Fibroblast of villous mesenchyme (primary cell): ENCODE results near the gene SLC25A13. TPM values are rescaled to one million over a fixed set of nuclear protein-coding genes. Genes with fewer than 3 reads are reported as not detected.
A peak's percentile ranks its signal among the peaks of the same experiment; 100 is the strongest.
"Not testable (repeated sequence)": the region's sequence is repeated elsewhere in the genome, so short reads cannot be mapped to it uniquely, and the experiment has no call there.

Experiments
- DNase-seq: peaks from one replicate; pipeline ENCODE4 v3.0.0-alpha.2; 2010; ENCODE audit warnings: low read depth
- H3K4me3 ChIP-seq: 2 replicates; pipeline ENCODE4 v1.5.1; 2011; ENCODE audit warnings: low read depth, mild to moderate bottlenecking, low read length
- total RNA-seq: library from RNA; depleted of rRNA; stranded (reverse); fragments of >200 nt; gene quantifications from 2 replicates; pipeline ENCODE4 v1.2.3, GENCODE V29; 2012
- TF ChIP-seq, protein P1 (sequence below): IDR thresholded peaks from 2 replicates; pipeline ENCODE4 v1.5.1; 2012; ENCODE audit warnings: low read depth, mild to moderate bottlenecking, low read length; ENCODE audit not compliant: insufficient read depth

Gene SLC25A13
- total RNA-seq, 1 donor = 22.5 TPM

DNA sequence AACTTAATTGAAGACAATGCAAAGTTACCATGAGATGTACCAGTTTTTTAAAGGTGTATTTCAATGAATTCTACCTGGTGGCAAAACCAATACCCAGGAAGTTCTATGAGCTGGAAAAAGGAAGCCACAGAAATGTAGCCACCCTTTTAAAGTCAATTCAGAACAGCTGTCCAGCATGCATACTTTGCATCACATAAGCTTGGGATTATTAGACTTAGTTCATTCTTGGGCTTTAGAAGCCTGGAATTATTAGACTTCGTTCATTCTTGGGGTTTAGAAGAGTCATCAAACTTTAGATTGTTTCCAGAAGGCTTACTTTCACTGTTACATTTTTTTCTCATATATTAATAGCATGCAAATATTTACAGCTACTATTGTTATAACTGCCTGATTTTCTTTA is 20.9 kb downstream of the SLC25A13 start:
- no peak overlapping the region for H3K4me3 ChIP-seq
- DNase-seq = peak; percentile 79
- TF ChIP-seq, protein P1, sequence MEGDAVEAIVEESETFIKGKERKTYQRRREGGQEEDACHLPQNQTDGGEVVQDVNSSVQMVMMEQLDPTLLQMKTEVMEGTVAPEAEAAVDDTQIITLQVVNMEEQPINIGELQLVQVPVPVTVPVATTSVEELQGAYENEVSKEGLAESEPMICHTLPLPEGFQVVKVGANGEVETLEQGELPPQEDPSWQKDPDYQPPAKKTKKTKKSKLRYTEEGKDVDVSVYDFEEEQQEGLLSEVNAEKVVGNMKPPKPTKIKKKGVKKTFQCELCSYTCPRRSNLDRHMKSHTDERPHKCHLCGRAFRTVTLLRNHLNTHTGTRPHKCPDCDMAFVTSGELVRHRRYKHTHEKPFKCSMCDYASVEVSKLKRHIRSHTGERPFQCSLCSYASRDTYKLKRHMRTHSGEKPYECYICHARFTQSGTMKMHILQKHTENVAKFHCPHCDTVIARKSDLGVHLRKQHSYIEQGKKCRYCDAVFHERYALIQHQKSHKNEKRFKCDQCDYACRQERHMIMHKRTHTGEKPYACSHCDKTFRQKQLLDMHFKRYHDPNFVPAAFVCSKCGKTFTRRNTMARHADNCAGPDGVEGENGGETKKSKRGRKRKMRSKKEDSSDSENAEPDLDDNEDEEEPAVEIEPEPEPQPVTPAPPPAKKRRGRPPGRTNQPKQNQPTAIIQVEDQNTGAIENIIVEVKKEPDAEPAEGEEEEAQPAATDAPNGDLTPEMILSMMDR = no peak

DNA sequence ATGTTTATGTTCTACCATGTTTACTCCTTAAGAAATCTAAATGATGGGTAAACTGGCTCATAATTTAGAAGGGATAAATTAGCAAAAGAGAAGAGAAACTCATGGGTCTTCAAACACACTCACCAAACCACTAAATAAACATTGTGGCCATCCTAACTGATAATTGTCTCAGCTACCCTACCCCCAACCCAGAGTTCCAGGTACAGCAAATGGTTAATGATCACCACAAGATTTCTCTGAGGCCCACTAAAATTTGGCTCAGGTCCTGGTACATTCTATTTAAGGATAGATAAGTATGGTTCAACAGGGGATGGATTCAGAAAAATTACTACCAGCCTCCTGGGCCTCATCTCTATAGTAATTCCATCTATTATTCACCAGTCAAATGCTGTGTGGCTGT is 21.4 kb downstream of the SLC25A13 start:
- DNase-seq = peak; percentile 67
- H3K4me3 ChIP-seq = no peak overlapping the region
- TF ChIP-seq, protein P1 = no peak

DNA sequence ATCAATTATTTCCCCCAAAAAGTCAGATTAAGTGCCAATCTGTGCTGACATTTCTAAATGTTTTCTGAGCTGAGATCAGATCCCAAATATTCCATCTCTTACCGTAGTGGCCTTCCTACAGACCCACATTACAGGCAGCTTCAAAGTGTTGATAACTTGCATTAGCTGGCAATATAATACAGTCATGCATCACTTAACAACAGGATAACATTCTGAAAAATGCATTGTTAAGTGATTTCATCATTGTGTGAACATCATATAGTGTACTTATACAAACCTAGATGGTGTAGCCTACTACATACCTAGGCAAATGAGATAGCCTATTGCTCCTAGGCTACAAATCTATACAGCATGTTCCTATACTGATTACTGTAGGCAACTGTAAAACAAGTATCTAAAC is 22.4 kb downstream of the SLC25A13 start:
- H3K4me3 ChIP-seq = no peak overlapping the region
- DNase-seq = no peak
- TF ChIP-seq, protein P1 = no peak

DNA sequence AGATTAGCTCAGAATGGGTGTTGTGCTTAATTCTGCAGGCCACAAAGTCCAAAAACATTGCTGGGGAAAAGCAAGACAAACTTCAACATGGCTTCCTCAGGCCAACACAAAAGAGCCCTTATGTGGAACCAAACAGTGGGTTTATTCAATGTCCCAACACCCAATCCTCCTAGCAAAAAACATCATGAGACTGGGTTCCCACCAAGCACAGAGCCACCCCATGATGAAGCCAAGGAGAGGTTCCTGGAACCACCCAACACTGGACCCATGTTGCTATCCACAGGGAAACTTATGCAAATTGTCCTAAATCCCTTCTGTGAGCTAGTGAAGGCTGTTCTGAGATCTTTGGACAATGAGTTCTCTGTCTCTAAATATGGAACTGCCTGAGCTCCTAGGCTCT is 24.0 kb downstream of the SLC25A13 start:
- TF ChIP-seq, protein P1 = no peak
- no peak for DNase-seq
- H3K4me3 ChIP-seq = no peak overlapping the region

DNA sequence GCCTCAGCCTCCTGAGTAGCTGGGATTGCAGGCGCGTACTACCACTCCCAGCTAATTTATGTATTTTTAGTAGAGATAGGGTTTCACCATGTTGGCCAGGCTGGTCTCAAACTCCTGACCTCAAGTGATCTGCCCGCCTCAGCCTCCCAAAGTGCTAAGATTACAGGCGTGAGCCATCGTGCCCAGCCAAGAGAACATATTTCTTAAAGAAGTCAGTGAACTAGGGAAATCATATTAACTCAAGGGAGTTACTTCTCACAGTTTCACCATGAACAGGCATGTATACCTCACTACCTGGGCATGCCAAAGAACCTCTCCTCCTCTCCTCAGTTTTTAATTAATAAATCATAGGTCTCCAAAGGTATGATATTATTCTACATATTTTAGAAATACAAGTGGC is 24.5 kb downstream of the SLC25A13 start:
- H3K4me3 ChIP-seq, DNase-seq: not testable (repeated sequence)

DNA sequence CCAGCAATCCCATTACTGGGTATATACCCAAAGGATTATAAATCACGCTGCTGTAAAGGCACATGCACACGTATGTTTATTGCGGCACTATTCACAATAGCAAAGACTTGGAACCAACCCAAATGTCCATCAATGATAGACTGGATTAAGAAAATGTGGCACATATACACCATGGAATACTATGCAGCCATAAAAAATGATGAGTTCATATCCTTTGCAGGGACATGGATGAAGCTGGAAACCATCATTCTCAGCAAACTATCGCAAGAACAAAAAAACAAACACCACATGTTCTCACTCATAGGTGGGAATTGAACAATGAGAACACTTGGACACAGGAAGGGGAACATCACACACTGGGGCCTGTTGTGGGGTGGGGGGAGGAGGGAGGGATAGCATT is 28.0 kb downstream of the SLC25A13 start:
- H3K4me3 ChIP-seq, DNase-seq: not testable (repeated sequence)

DNA sequence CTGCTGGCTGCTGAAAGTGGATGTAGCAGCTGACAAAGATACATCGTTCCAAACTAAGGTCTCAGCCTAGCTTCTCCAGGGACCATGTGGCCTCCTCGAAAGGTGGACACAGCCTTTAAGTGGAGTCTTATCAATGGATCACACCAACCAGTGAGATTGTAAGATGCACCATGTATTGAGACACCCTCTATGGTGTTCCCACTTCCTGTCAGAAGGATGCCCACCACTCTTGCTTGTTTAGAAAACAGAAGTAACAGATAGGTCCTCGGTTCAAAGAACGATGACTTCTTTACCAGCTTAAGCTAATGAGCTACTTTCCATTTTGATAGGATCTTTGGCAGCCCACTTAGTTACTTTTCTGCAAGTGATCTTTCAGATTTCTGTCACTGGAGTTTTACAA is 34.3 kb downstream of the SLC25A13 start:
- TF ChIP-seq, protein P1 = no peak
- DNase-seq = no peak
- H3K4me3 ChIP-seq = no peak overlapping the region

DNA sequence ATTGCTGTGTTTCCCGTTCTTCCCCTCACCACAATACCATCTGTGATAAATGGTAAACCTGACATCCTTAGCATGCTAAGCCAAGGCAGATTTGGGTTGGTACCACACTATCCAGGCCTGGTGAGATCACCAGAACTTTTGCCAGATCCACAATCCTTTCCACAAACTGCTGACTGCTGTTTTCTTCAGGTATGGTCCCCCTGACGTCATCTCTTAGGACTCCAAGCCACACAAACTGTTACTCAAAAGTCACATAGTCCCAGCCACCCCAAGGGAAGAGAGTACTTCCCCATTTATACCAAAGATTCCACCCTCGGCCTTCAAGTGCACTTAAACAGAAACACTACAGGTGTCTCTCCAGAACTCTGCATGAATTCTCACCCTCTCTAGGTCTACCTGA is 34.8 kb downstream of the SLC25A13 start:
- DNase-seq = no peak
- TF ChIP-seq, protein P1 = no peak
- H3K4me3 ChIP-seq = no peak overlapping the region
